Gastroesophageal sphincter (tissue), 4 donors: ENCODE results near the gene LMO4. TPM values are rescaled to one million over a fixed set of nuclear protein-coding genes. Genes with fewer than 3 reads are reported as not detected.

Experiments
- ATAC-seq: fragments of 150-250 bp; one replicate; pipeline ENCODE4 v1.9.1; 2016; ENCODE audit warnings: mild to moderate bottlenecking, moderate library complexity
- H3K27ac ChIP-seq, 4 donors: fragments of 200-600 bp; sonication (generic) in 3 of 4; 1 replicate in 3 of 4; 2 replicates in 1 of 4; pipeline ENCODE4 v1.5.1; 2016 to 2019
- H3K27me3 ChIP-seq: fragments of 200-600 bp; sonication (generic); one replicate; pipeline ENCODE4 v1.5.1; 2019
- H3K36me3 ChIP-seq, 2 donors: fragments of 200-600 bp; sonication (generic); one replicate each; pipeline ENCODE4 v1.5.1; 2019; ENCODE audit warnings: control low read depth in 1 of 2
- H3K4me1 ChIP-seq, 3 donors: fragments of 200-600 bp; sonication (generic); 1 replicate in 2 of 3; 2 replicates in 1 of 3; pipeline ENCODE4 v1.5.1; 2016 to 2019; ENCODE audit warnings: control low read depth in 2 of 3
- H3K4me3 ChIP-seq, 2 donors: fragments of 200-600 bp; sonication (generic); one replicate each; pipeline ENCODE4 v1.5.1; 2019; ENCODE audit warnings: mild to moderate bottlenecking in 1 of 2, moderate library complexity in 1 of 2
- H3K9me3 ChIP-seq, 3 donors: fragments of 200-600 bp; sonication (generic); one replicate each; pipeline ENCODE4 v1.5.1; 2017 to 2019; ENCODE audit warnings: control low read depth in 2 of 3
- EP300 ChIP-seq: sonication (generic); formaldehyde crosslinking; IDR thresholded peaks from one replicate; pipeline ENCODE4 v1.6.1; 2017; ENCODE audit warnings: antibody characterized with exemption, mild to moderate bottlenecking
- POLR2A ChIP-seq, 2 donors: fragments of 450-650 bp; IDR thresholded peaks; one replicate each; pipeline ENCODE4 v1.6.1; 2017; ENCODE audit warnings: antibody characterized with exemption in 2 of 2, mild to moderate bottlenecking in 2 of 2, moderate library complexity in 1 of 2
- POLR2AphosphoS5 ChIP-seq: sonication (generic); formaldehyde crosslinking; IDR thresholded peaks from one replicate; pipeline ENCODE4 v1.6.1; 2017; ENCODE audit warnings: antibody characterized with exemption
- WGBS, 2 donors: methylation state at CpG; one replicate each; pipeline ENCODE4 v1.1.5; 2018; ENCODE audit warnings: low coverage in 1 of 2; 5-methylcytosine and 5-hydroxymethylcytosine counted together
- total RNA-seq, 4 donors: library from RNA; depleted of rRNA; stranded (reverse); fragments of >200 nt; gene quantifications; one replicate each; pipeline ENCODE4 v1.1.0, GENCODE V29; 2016
- TF ChIP-seq, protein P1 (sequence below), 4 experiments: fragments of 200-600 bp in 2 of 4; fragments of 450-650 bp in 2 of 4; sonication (generic) in 1 of 4; IDR thresholded peaks; one replicate each; pipeline ENCODE4 v1.5.1; 2017 to 2019; ENCODE audit warnings: antibody characterized with exemption in 4 of 4, mild to moderate bottlenecking in 2 of 4, moderate library complexity in 2 of 4

Gene LMO4
- total RNA-seq, 4 donors from 2014 or later: 44.7 to 166 (median 66.3) TPM

- no peak overlapping the region for H3K27ac ChIP-seq
Measured at GRCh38 chr1:87359586-87359985, 30.9 kb downstream of the LMO4 start.

GRCh38 chr1:87362063-87362833 lies 33.6 kb downstream of the LMO4 start:
- Histone ChIP-seq H3K36me3 (peaks cover 0 to 8% of the 10 kb centered on the region in 2 donors), H3K4me3 (no peak overlapping the region), H3K9me3 (peaks cover 0 to 10% (median 0%) of the 10 kb centered on the region in 3 donors), H3K27ac (no peak overlapping the region), H3K4me1 (no peaks in the 10 kb centered on the region), H3K27me3 (no peaks in the 10 kb centered on the region)
- WGBS, 2 donors: 72 to 73% methylated on average over 3 to 5 of the region's 5 CpGs
- no peak for ATAC-seq
- TF ChIP-seq EP300 (no peak), POLR2AphosphoS5 (no peak), POLR2A (IDR thresholded peaks at IDR 0.05) (no peak)
- TF ChIP-seq, protein P1, sequence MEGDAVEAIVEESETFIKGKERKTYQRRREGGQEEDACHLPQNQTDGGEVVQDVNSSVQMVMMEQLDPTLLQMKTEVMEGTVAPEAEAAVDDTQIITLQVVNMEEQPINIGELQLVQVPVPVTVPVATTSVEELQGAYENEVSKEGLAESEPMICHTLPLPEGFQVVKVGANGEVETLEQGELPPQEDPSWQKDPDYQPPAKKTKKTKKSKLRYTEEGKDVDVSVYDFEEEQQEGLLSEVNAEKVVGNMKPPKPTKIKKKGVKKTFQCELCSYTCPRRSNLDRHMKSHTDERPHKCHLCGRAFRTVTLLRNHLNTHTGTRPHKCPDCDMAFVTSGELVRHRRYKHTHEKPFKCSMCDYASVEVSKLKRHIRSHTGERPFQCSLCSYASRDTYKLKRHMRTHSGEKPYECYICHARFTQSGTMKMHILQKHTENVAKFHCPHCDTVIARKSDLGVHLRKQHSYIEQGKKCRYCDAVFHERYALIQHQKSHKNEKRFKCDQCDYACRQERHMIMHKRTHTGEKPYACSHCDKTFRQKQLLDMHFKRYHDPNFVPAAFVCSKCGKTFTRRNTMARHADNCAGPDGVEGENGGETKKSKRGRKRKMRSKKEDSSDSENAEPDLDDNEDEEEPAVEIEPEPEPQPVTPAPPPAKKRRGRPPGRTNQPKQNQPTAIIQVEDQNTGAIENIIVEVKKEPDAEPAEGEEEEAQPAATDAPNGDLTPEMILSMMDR (IDR thresholded peaks at IDR 0.05): no peak

More at GRCh38 chr1:87359586-87359985, 30.9 kb downstream of the LMO4 start:
- ATAC-seq: no peak
- Histone ChIP-seq H3K36me3 (peaks cover 0 to 14% of the 10 kb centered on the region in 2 donors), H3K27me3 (no peaks in the 10 kb centered on the region), H3K4me3 (no peak overlapping the region), H3K4me1 (no peaks in the 10 kb centered on the region), H3K9me3 (peaks cover 0 to 10% (median 0%) of the 10 kb centered on the region in 3 donors)
- 83 to 100% methylated on average over 1 of the region's 1 CpG for WGBS, 2 donors
- no peak for TF ChIP-seq EP300
- TF ChIP-seq POLR2AphosphoS5: no peak
- TF ChIP-seq POLR2A (IDR thresholded peaks at IDR 0.05): no peak
- TF ChIP-seq, protein P1 (IDR thresholded peaks at IDR 0.05): no peak

DNA sequence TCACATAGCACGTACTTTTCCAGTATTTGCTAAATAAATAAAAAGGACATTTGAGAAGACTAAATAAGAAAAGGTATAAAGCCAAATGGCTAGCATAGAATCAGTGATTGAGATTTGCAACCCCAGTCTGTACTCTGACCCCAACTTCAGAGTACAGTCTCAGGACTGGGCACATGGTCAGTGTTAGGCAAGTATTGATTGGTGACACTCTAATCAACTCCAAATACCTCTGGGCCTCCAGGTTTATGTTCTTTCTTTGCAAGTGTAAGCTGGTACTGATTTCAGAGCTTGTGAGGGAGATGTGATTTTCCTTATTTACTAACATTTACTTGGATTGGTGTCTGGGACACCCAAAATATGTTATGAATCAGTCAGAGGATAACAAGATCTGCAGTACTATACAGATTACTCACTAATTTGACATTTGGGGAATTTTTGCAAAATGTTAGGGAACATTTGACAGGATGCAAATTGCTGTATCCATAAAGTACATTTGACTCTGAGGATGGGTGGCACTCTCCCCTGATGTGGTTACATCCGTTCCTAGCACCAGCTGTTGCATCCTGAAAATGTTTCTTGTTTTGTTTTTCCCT lies 34.2 kb downstream of the LMO4 start:
- 78 to 91% methylated on average over 2 of the region's 2 CpGs for WGBS, 2 donors
- TF ChIP-seq, protein P1 (IDR thresholded peaks at IDR 0.05): no peak
- no peak for TF ChIP-seq EP300
- no peak for TF ChIP-seq POLR2A (IDR thresholded peaks at IDR 0.05)
- TF ChIP-seq POLR2AphosphoS5: no peak
- Histone ChIP-seq H3K4me3 (no peak overlapping the region), H3K27ac (no peak overlapping the region), H3K9me3 (peaks cover 0 to 9% (median 0%) of the 10 kb centered on the region in 3 donors), H3K4me1 (no peaks in the 10 kb centered on the region), H3K27me3 (no peaks in the 10 kb centered on the region), H3K36me3 (peaks cover 0 to 6% of the 10 kb centered on the region in 2 donors)
- ATAC-seq: no peak

GRCh38 chr1:87367549-87367948 lies 38.9 kb downstream of the LMO4 start:
- no peak overlapping the region for H3K27ac ChIP-seq
- no peak for ATAC-seq
- H3K4me3 ChIP-seq: no peak overlapping the region
- no peaks in the 10 kb centered on the region for H3K36me3 ChIP-seq
- H3K27me3 ChIP-seq: no peaks in the 10 kb centered on the region
- H3K9me3 ChIP-seq: no peaks in the 10 kb centered on the region
- 20 to 25% methylated on average over 1 to 3 of the region's 3 CpGs for WGBS, 2 donors
- H3K4me1 ChIP-seq: no peaks in the 10 kb centered on the region
- TF ChIP-seq EP300: no peak
- TF ChIP-seq POLR2AphosphoS5: no peak
- no peak for TF ChIP-seq POLR2A (IDR thresholded peaks at IDR 0.05)
- TF ChIP-seq, protein P1 (IDR thresholded peaks at IDR 0.05): no peak
